Cerebellar nuclear complex (tissue), 1 donor: Measurements from ENCODE around the gene OR6Y1.

Experiments used
- DNase-seq, 2 experiments: peaks; one replicate each; lab custom pipeline; 2025; lab: John Stamatoyannopoulos, UW

OR6Y1 gene

GRCh38 chr1:158506369-158506987 lies 47.7 kb downstream of the OR6Y1 start:
- DNase-seq = no peak

- no peak for DNase-seq
These were observed 57.8 kb downstream of the OR6Y1 start for GRCh38 chr1:158496374-158496773.

- no peak for DNase-seq
These were observed 59.4 kb downstream of the OR6Y1 start for GRCh38 chr1:158494796-158495195.
